GM15510 (cell line): ENCODE data around the gene TWSG1.

Source experiments
- POLR2A ChIP-seq: IDR thresholded peaks from 3 replicates; pipeline ENCODE4 v1.6.1; 2011; ENCODE audit warnings: borderline replicate concordance; ENCODE audit not compliant: insufficient read length; ENCODE audit errors: extremely low read depth

Gene TWSG1

GRCh38 chr18:9359796-9360195 is 25.2 kb downstream of the TWSG1 start:
- TF ChIP-seq POLR2A, result no peak

- TF ChIP-seq POLR2A, result no peak
Observed at GRCh38 chr18:9361191-9361590, 26.6 kb downstream of the TWSG1 start.

- TF ChIP-seq POLR2A, result no peak
Observed at GRCh38 chr18:9362869-9363268, 28.3 kb downstream of the TWSG1 start.

GRCh38 chr18:9364242-9364641 is 29.7 kb downstream of the TWSG1 start:
- TF ChIP-seq POLR2A, result no peak

GRCh38 chr18:9365406-9365805 is 30.8 kb downstream of the TWSG1 start:
- no peak for TF ChIP-seq POLR2A

- no peak for TF ChIP-seq POLR2A
Observed at GRCh38 chr18:9366126-9366714, 31.6 kb downstream of the TWSG1 start.

- no peak for TF ChIP-seq POLR2A
Observed at GRCh38 chr18:9379118-9379517, 44.5 kb downstream of the TWSG1 start.

- no peak for TF ChIP-seq POLR2A
Observed at GRCh38 chr18:9380101-9380500, 45.5 kb downstream of the TWSG1 start.

GRCh38 chr18:9380621-9381395 is 46.2 kb downstream of the TWSG1 start:
- no peak for TF ChIP-seq POLR2A

- no peak for TF ChIP-seq POLR2A
Observed at GRCh38 chr18:9386879-9387278, 52.3 kb downstream of the TWSG1 start.

- no peak for TF ChIP-seq POLR2A
Observed at GRCh38 chr18:9387891-9388290, 53.3 kb downstream of the TWSG1 start.

GRCh38 chr18:9389706-9390105 is 55.1 kb downstream of the TWSG1 start:
- no peak for TF ChIP-seq POLR2A

- no peak for TF ChIP-seq POLR2A
Observed at GRCh38 chr18:9392726-9393125, 58.2 kb downstream of the TWSG1 start.

GRCh38 chr18:9394046-9394445 is 59.5 kb downstream of the TWSG1 start:
- no peak for TF ChIP-seq POLR2A

- no peak for TF ChIP-seq POLR2A
Observed at GRCh38 chr18:9400197-9400596, 65.6 kb downstream of the TWSG1 start.

- TF ChIP-seq POLR2A, result no peak
Observed at GRCh38 chr18:9401176-9401575, 66.6 kb downstream of the TWSG1 start.
